Stimulated activated CD8-positive, alpha-beta memory T cell treated with anti-CD3 and anti-CD28 coated beads, Interleukin-4, amount 100 ng/mL, for 1 hour (primary cell): Measurements from ENCODE around the gene PLCG1.
A peak's percentile ranks its signal among the peaks of the same experiment; 100 is the strongest.
"Not testable (repeated sequence)": the region's sequence is repeated elsewhere in the genome, so short reads cannot be mapped to it uniquely, and the experiment has no call there.

ENCODE experiments used
- DNase-seq, 2 donors: peaks; one replicate each; pipeline ENCODE4 v3.0.0-alpha.2; 2020; ENCODE audit warnings: low read depth in 2 of 2, low spot score in 1 of 2

The PLCG1 gene

DNA sequence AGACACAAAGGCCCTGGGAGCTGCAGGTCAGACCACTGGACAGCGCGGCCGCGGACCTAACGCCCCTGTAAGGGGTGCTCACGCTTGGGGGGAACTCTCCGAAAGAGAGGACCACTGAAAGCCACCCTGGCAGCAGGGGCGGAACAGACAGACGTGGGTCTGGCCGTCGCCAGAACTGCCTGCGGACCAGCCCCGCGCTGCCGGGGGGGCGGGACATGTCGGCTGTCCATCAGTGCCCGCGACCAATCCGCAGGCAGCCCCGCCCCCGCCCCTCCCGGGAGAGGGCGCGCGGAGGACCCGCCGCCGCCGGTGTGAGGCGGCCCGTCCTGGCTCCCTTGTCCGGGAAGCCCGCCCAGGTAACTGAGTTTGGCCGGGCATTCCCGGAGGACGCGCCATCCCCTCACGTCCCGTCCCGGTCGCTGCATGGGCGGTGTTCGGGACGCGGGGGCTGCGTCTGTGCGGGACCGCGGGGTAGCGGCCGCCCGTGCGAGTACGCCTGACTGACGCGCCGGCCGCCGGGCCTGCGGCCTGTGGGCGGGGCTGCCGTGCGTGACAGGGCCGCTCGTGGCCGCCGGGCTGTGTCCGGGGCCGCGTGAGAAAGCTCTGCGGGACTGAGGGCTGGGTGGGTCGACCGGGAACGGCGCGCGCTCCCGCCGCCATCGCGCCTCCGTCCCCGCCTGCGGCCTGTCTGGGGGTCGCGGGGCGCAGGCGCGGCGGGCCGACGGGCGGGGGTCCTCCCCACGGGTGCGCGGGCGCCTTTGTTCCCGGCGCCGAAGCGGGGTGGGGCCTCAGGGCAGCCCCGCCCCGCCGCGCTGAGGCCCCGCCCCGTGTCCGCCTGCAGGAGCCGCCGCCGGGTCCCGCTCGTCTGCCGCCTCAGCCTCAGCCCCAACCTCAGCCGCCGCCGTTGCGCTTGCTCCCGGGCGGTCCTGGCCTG is at the start of gene PLCG1:
TSS of gene PLCG1 (plus strand) at position 864 of the 934 bp plus-strand sequence. CDS start 99 bp downstream, outside the sequence.
- DNase-seq, result peak; percentile 57 to 72

DNA sequence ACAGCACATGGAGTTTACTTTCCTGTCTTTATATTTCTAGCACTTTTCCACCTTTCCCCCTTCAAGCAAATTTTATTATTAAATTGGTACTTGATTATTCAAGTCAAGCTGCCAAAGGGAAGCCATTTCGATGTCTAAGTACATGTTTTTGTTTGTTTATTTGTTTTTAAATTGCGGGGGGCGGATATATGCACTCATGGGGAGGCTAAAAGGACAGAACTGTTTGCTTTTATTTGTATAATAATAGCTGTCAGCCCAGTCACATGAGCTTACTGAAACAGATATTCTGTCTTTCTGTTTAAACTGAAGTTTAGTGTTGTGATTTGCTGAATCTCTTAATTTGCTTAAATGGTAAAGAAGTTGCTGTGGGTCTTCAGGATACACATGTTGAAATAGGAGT is 49.6 kb upstream of the PLCG1 start:
- DNase-seq, result no peak

DNA sequence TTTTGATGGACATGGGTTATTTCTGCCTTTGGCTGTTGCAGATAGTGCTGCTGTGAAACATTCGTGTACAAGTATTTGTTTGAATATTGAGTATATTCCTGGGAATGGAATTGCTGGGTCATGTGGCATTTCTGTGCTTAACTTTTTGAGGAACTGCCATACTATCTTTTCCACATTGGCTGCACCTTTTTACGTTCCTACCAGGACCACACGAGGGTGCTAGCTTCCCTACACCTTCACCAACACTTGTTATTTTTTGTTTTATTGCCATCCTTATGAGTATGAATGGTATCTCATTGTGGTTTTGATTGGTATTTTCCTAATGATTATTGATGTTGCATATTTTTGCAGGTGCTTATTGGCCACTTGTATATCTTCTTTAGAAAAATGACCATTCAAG is 47.8 kb upstream of the PLCG1 start:
- no peak for DNase-seq

DNA sequence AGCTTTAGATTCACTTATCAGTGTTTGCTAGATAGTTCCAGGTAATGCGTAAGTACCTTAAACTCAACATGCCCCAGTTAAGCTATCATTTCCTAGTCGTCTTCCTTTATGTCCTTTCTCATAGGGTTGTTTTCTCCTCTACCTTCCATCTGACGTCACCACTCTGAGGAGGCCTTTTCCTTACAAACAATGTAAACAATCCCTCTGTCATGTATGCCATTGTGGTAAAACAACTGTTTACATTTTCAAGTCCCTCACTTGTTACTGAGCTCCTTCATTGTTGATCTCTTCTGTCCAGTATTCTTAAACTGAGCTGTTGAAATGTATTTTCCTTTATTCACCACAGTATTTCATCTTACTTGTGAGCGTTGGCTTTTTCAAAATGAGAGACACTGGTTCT is 45.4 kb upstream of the PLCG1 start:
- no peak for DNase-seq

DNA sequence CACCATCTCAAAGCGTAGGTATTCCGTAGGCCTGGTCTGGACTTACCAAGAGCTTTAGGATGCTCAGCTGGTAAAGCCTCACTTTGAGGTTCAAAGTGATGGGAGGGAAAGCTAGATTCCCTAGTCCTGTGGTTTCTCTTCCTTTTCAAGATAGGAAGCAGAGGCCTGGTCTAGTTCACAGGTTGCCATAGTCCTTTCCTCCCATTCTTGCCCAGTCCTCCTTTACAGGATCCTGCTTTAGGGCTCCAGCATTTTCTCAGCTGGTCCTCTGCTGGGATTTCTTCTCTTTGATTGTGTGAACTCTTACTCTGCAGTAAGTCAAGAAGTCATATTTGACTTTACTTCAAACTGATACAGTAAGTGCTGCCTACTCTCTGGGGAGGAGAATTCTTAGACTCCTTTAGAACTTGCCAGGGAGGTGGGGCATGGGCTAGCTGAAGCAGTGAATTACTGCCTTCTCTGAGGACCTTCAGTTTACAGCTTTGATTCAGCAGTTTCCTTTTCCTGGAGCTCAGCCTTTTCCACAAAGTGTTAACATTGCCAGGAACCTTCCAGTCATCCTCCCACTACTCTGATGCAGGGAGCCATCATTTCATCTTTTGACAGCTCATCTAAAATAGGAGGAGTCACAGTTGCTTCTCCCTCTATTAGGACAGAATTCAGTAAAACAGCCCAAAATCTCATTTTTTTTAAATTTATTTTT is 42.8 kb upstream of the PLCG1 start:
- no peak for DNase-seq

DNA sequence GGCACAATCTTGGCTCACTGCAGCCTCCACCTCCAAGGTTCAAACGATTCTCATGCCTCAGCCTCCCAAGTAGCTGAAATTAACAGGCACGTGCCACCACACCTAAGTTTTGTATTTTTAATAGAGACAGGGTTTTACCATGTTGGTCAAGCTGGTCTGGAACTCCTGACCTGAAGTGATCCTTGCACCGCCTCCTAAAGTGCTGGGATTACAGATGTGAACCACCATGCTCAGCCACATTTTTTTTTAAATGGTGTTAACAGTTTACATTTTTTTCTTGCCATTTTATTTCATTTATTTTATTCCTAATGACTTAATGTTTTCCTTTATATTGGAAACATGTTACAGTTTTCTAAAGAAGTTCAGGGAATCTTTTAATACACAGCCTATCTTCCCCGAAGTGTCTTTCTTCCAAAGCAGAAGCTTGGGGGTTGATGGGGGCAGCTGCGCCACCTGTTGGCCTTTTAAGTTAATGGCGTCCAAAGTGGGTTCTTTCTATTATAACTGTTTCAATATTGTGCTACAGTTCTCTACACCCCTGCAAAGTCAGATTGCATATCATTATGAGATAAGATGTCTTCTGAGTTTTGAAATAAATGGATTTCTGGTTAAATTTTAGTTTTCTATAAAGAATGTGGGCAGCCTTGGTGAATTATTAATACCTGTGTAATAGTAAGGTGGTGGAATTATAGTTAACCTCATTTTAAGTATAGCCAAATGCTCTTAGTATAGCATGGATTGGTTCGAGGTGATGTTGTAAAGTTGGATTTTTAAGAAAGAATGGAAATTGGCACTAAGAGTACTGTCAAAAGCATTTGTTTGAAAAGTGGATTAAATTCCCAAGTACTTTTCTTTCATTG is 42.0 kb upstream of the PLCG1 start:
- peak; percentile 5 to 43 for DNase-seq

DNA sequence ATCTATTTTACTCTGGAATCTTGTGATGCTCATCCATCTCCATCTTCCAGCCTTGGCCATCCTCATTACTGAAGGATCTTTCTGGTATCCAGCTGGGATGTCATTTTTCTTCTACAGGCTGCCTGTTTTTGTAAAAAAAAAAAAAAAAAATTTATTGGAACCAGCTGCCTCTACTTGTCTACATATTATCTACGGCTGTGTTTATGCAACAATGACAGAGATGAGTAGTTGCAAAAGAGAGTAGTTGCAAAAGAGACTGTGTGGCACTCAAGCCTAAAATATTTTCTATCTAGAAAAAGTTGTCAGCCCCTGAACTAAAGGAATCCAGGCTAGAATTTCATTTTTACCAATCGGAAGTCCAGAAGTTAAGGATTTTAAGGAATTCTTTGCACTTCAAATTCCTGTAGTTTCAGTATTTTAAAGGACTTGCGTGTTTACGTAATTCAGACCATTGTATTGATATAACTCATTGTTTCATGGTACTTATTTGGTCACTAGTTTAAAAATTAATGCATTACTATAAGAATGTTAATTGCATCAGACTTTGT is 38.6 kb upstream of the PLCG1 start:
- DNase-seq, result no peak

DNA sequence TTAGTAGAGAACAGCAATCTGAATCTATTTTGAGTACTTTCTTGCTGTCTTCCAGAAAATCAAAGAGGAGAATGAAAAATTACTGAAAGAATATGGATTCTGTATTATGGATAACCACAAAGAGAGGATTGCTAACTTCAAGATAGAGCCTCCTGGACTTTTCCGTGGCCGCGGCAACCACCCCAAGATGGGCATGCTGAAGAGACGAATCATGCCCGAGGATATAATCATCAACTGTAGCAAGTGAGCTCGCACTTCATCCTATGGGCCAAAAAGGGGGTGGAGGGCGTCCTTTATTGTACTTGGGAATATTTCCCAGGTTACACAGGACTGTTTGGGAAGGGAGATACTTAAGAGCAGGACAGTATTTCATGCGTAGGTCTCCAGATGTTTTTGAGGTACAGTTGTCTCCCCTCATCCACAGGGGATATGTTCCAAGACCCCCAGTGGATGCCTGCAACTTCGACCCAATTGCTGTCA is 37.3 kb upstream of the PLCG1 start:
- DNase-seq, result no peak

DNA sequence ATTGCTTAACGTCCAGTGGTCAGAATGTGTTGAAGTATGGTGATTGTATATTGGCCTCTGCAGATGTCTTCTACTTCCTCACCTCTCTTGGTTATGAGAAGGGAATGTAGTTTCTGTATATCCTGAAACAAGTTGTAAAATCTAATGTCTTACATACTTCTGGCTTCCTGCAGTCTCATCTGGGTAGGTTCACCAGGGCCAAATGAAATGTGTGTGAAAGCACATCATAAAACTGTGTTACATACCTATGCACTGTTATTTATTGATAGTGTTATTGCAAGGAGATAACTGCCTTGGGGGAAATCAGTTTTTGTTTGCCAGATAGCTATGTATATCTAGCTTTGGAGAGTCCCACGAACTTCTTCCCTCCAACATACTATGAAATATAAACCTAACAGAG is 35.7 kb upstream of the PLCG1 start:
- DNase-seq, result no peak

DNA sequence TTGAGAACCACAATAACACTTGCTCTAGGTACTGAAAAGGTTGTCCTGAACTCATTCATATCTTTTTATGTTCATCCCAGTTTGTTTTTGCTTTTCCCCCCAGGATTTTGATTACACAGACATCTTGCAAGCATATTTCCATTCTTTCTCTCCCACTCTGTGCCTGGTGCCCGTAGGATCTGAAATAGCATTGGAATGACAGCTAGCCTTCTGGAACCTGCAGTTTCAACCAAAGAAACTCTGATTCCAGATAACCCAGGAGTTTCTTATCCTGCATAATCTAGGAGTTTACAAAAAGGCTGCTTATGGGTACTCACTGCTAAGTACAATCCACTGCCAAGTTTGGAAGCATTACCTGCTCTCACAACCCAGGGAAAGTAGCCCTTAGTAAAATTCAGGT is 28.8 kb upstream of the PLCG1 start:
- no peak for DNase-seq

DNA sequence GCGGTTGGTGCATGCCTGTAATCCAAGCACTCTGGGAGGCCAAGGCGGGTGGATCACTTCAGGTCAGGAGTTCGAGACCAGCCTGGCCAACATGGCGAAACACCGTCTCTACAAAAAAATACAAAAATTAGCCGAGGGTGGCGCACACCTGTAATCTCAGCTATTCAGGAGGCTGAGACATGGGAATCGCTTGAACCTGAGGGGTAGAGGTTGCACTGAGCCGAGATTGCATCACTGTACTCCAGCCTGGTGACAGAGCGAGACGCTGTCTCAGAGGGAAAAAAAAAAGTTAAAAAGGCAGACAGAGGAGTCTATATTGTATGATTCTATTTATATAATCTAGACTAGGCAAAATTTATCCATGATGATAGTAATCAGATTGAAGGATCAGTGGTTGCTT is 27.3 kb upstream of the PLCG1 start:
- DNase-seq, result no peak

DNA sequence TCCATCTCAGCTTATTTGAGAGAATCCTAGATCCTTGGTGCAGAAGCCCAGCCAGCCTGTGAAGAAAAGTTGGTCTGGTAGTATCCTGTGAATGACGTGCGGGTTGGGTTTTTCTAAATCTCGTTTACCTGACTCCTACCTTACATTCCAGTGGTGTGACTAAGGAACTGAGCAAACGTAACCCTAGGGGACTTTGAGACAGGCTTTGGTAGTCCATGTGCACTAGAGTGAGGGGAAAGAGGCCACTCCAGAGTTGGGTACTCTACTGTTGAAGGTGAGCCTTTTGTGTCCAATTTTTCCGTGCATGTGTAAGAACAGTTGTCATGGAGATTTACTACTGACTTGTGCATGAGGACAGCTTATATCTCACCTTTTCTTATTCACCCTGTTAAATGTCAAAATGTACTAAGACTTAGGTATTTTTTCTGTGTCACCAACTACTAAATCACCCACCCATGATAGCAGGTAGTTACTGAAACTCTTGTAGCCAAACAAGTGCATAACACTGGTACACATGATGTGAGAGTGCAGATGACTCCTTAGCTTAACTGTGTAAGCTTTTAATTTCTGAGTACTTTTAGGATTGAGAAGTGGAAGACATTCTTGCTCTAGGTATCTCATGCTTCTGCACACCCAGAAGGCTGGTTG is 26.3 kb upstream of the PLCG1 start:
- no peak for DNase-seq

DNA sequence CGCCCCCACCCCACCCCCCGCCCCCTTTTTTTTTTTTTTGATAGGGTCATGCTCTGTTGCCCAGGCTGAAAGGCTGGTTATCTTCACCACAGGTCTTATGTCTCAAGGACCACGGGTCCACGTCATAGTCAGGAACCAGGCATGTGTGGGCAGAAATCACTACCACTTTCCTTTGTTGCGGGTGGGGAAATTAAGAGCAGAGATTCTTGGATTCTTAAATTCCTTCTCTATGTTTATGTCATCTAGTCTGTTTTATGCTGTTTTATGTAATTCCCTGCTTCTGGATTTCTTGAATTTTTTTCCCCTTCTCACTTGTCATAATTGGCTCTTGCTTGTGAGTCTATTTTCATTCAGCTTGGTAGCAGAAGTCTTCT is 25.8 kb upstream of the PLCG1 start:
- DNase-seq, result no peak

DNA sequence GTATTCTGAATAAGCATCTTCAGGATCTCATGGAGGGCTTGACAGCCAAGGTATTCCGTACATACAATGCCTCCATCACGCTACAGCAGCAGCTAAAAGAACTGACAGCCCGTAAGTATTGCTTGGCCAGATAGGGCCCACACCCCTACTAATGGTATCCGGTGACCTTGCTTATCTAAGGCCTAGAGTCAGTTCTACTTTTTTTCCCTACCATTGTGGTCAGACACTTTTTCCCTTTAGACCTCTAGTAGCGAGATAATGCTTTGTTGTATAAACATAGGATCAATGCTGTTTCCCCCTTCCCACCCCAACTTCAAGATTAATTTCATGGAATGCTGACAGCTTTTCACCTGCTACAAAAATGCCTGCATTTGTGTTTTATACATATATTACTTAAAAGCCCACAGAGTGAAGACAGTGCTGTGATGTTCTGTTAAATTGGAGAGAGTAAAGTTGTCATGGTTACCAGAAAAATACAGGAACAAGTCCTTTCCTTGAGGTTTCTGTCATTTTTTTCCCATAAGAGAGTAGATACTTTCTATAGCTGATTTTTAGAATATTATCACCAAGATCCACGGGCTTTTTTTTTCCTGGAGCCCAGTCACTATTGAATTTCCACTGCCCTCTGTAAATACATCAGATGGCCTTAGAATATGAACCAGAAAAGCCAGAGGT is 20.9 kb upstream of the PLCG1 start:
- DNase-seq, result no peak

DNA sequence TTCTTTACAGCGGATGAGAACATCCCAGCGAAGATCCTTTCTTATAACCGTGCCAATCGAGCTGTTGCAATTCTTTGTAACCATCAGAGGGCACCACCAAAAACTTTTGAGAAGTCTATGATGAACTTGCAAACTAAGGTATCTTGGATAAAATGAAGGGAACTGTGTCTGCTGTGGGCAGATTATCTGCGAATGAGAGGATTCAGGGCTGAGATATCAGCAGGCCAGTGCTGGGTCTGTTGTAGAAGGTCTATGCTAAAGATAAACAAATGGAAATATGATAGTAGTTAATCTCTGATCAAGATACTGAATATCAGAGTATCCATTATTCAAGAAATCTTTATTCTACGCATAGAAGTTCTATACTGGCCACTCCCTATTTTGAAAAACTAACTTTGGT is 19.2 kb upstream of the PLCG1 start:
- DNase-seq, result not testable (repeated sequence)

DNA sequence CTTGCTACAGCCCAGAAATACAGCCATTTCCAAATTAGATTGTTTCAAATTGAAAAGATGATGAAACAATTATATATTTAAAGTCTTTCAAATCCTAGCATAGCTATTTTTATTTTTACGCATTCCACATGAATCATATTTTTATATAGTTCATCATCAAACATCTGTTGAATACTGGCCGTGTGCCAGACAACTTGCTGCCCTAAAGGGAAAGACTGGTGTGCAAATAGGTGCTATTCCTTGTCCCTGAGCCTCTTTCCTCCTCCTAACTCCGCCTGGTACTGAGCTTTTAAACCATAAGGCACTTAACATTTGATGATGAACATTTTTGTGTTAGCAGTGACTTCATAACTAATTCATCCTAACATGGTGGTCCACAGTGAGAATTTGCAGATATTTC is 18.7 kb upstream of the PLCG1 start:
- no peak for DNase-seq

DNA sequence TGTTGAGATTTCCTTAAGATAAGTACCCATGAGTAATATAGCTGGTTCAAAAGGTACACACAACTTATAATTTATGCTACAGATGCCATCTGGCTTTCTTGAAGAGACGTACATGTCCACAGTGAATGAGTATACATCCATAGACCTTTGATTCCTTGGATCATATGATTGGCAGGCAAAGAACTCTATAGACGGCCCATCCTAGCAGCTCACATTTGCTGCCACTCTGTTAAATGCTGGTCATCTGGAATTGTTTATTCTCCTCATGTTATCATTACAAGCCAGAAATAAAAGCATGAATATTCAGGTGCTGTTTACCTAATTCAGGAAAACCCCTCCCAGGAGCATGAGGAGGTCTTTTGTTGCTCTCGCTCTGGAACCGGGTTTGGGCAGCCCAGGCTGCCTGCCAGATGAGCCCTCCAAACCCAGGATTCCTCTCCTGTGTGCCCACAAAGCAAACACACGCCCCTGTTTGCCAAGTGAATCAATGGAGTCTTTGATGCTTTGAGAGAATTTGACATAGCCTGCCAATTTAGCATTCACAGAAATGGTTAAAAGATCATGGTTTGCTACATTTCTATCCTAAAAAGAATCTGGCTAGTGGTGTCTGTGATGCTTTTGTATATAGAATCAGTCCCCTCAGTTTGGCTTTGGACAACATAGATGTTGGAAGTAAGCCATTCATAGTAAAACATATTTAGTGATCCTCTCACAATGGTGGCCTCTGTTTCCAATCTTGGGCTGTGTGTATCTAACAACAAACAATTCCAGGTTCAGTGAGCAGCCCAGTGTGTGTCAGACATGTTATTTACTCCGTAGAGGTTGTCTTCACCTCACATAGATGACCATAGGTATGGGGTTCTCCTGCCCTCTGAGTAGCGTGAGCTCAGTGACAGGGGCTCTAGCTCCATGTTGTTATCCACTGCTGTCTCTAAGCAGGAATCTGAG is 17.5 kb upstream of the PLCG1 start:
- DNase-seq, result no peak

DNA sequence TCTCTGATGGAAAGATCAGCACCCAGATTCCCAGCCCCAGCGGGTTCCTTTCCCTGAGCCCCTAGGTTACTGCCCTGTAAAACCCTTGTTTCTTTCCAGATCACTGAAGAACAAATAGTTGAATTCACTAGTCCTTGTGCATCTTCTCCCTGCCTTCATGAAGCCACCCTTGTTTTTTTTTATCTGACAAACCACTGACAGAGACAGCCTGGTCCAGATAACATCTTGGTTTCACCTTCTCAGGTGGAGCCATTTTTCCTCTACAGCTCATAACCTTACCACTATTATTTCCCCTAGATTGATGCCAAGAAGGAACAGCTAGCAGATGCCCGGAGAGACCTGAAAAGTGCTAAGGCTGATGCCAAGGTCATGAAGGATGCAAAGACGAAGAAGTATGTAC is 15.9 kb upstream of the PLCG1 start:
- DNase-seq, result no peak

DNA sequence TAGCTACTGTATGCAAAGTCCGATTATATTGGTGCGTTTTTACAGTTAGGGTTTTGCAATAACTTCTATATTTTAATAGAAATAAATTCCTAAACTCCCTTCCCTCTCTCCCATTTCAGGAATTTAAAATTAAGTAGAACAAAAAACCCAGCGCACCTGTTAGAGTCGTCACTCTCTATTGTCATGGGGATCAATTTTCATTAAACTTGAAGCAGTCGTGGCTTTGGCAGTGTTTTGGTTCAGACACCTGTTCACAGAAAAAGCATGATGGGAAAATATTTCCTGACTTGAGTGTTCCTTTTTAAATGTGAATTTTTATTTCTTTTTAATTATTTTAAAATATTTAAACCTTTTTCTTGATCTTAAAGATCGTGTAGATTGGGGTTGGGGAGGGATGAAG is 13.7 kb upstream of the PLCG1 start:
- no peak for DNase-seq
